ENCODE measurements around the gene ASB13.

DNA sequence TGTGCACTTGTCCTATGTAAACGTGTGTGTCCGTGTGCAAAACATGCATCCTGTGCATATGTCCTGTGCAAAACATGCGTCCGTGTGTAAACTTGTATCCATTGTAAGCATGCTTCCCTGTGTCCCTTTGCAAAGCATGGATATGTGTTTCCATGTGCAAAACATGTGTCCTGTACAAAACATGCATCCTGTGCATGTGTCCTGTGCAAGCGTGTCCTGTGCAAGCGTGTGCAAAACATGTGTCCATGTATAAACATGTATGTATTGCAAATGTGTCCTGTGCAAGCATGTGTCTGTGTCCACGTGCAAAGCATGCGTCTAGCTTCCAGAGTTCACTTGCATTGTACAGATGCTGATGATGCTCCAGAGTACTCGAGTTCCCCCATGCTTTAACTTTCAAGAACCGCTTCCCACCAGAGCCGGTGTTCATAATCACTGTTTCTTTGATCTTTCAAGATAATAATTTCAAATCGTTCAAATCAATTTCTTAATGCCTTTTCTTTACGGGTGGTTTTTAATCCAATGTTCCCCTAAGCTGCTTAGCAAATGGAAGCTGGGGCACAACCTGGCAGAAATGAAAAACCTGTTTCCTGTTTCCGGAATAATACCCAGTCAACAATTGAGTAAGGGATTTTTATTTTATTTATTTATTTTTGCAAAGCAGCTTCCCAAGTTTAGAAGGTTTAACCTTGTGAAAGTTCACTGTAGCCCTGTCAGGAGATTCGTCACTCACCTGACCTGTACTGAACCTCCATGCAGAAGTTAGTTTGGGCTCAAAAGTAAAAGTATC is 641 bp upstream of the ASB13 start:
- no peak for TF ChIP-seq ZNF274 (IDR thresholded peaks at IDR 0.05; ENCODE audit: low read depth, low read length)
- no peak for TF ChIP-seq SUZ12 (IDR thresholded peaks at IDR 0.05; ENCODE audit: extremely low read depth, insufficient read depth, insufficient read length)
- no peak for TF ChIP-seq YY1 (IDR thresholded peaks at IDR 0.05; ENCODE audit: insufficient read depth, insufficient read length)
